Smooth muscle cell (in vitro differentiated cells): Measurements from ENCODE around the gene OR10A2. TPM values are rescaled to one million over a fixed set of nuclear protein-coding genes. Genes with fewer than 3 reads are reported as not detected.
"Not testable (repeated sequence)": the region's sequence is repeated elsewhere in the genome, so short reads cannot be mapped to it uniquely, and the experiment has no call there.

Source experiments
- DNase-seq: peaks from one replicate; lab custom pipeline; 2025; ENCODE audit not compliant: unreplicated experiment; lab: John Stamatoyannopoulos, UW
- H2AFZ ChIP-seq: fragments of 200-600 bp; sonication (generic); 2 replicates; pipeline ENCODE4 v1.6.0; 2016; ENCODE audit warnings: antibody characterized with exemption, low read depth, mild to moderate bottlenecking
- H3F3A ChIP-seq: fragments of 200-600 bp; sonication (generic); 2 replicates; pipeline ENCODE4 v1.6.0; 2017; ENCODE audit warnings: antibody characterized with exemption, low read depth
- H3K27ac ChIP-seq: fragments of 200-600 bp; sonication (generic); 2 replicates; pipeline ENCODE4 v1.5.1; 2016; ENCODE audit warnings: low read depth, mild to moderate bottlenecking
- H3K27me3 ChIP-seq: fragments of 200-600 bp; sonication (generic); 2 replicates; pipeline ENCODE4 v1.6.1; 2016; ENCODE audit warnings: low read depth, mild to moderate bottlenecking
- H3K36me3 ChIP-seq: fragments of 200-600 bp; sonication (generic); 2 replicates; pipeline ENCODE4 v1.5.1; 2016; ENCODE audit warnings: low read depth
- H3K4me1 ChIP-seq: fragments of 200-600 bp; sonication (generic); 2 replicates; pipeline ENCODE4 v1.5.1; 2016; ENCODE audit warnings: low read depth
- H3K4me2 ChIP-seq: fragments of 200-600 bp; sonication (generic); 2 replicates; pipeline ENCODE4 v1.6.0; 2016; ENCODE audit warnings: mild to moderate bottlenecking
- H3K4me3 ChIP-seq: fragments of 200-600 bp; sonication (generic); 2 replicates; pipeline ENCODE4 v1.5.1; 2016; ENCODE audit warnings: mild to moderate bottlenecking
- H3K79me2 ChIP-seq: fragments of 200-600 bp; sonication (generic); 2 replicates; pipeline ENCODE4 v1.6.0; 2016; ENCODE audit warnings: low read depth, mild to moderate bottlenecking
- H3K9ac ChIP-seq: fragments of 200-600 bp; sonication (generic); 2 replicates; pipeline ENCODE4 v1.6.0; 2016; ENCODE audit warnings: low read depth
- H3K9me3 ChIP-seq: fragments of 200-600 bp; sonication (generic); replicated peaks from 2 replicates; pipeline ENCODE4 v1.5.1; 2016; ENCODE audit warnings: low read depth
- H4K20me1 ChIP-seq: fragments of 200-600 bp; sonication (generic); 2 replicates; pipeline ENCODE4 v1.6.0; 2016; ENCODE audit warnings: low read depth
- CTCF ChIP-seq: fragments of 200-600 bp; sonication (generic); IDR thresholded peaks from 2 replicates; pipeline ENCODE4 v1.5.1; 2017; ENCODE audit warnings: borderline replicate concordance, mild to moderate bottlenecking, antibody characterized with exemption; ENCODE audit not compliant: insufficient read depth, poor library complexity, severe bottlenecking
- WGBS: methylation state at CpG from one replicate; pipeline ENCODE4 v1.1.7; 2016; ENCODE audit warnings: low lambda C conversion rate; 5-methylcytosine and 5-hydroxymethylcytosine counted together
- polyA plus RNA-seq: library from polyadenylated mRNA; unstranded; fragments of >200 nt; fragmentation: Nextera tagmentation; extraction: Ambion mirVana; gene quantifications from 2 replicates; pipeline ENCODE4 v1.2.1, GENCODE V29; 2016
- total RNA-seq: library from RNA; depleted of rRNA; stranded (reverse); fragments of >200 nt; gene quantifications from 2 replicates; pipeline ENCODE4 v1.2.3, GENCODE V29; 2014

OR10A2 gene
- total and polyA plus RNA-seq, 2 experiments from 2014 or later: not detected

GRCh38 chr11:6895010-6895409 is 32.2 kb downstream of the OR10A2 start:
- no peak overlapping the region for H3K4me3 ChIP-seq
- H3F3A ChIP-seq: no peaks in the 10 kb centered on the region
- no peak overlapping the region for H3K9ac ChIP-seq
- H3K27ac ChIP-seq: no peak overlapping the region
- no peaks in the 10 kb centered on the region for H3K36me3 ChIP-seq
- no peaks in the 10 kb centered on the region for H3K9me3 ChIP-seq
- H3K27me3 ChIP-seq: no peaks in the 10 kb centered on the region
- no peak for DNase-seq
- TF ChIP-seq CTCF: no peak
- no peaks in the 10 kb centered on the region for H3K79me2 ChIP-seq
- no peaks in the 10 kb centered on the region for H3K4me1 ChIP-seq
- H4K20me1 ChIP-seq: no peaks in the 10 kb centered on the region
- H3K4me2 ChIP-seq: no peak overlapping the region
- no peak overlapping the region for H2AFZ ChIP-seq

- no peaks in the 10 kb centered on the region for H3F3A ChIP-seq
Measured at GRCh38 chr11:6898911-6899310, 36.1 kb downstream of the OR10A2 start.

GRCh38 chr11:6900327-6900999 is 37.6 kb downstream of the OR10A2 start:
- Histone ChIP-seq H3K9ac (no peak overlapping the region), H3K36me3 (no peaks in the 10 kb centered on the region), H3K79me2 (no peaks in the 10 kb centered on the region), H4K20me1 (no peaks in the 10 kb centered on the region), H3K4me1 (no peaks in the 10 kb centered on the region), H3K9me3 (no peaks in the 10 kb centered on the region), H2AFZ (no peak overlapping the region), H3K4me3 (no peak overlapping the region), H3K27me3 (no peaks in the 10 kb centered on the region), H3K27ac (no peak overlapping the region), H3K4me2 (no peak overlapping the region), H3F3A (no peaks in the 10 kb centered on the region)
- WGBS: 85% methylated on average over 2 of the region's 2 CpGs
- no peak for TF ChIP-seq CTCF
- no peak for DNase-seq

More at GRCh38 chr11:6898911-6899310, 36.1 kb downstream of the OR10A2 start:
- no peak overlapping the region for H3K4me2 ChIP-seq
- no peaks in the 10 kb centered on the region for H3K79me2 ChIP-seq
- 86% methylated on average over 1 of the region's 1 CpG for WGBS
- H4K20me1 ChIP-seq: no peaks in the 10 kb centered on the region
- H3K4me3 ChIP-seq: no peak overlapping the region
- H3K4me1 ChIP-seq: no peaks in the 10 kb centered on the region
- no peaks in the 10 kb centered on the region for H3K27me3 ChIP-seq
- H3K9ac ChIP-seq: no peak overlapping the region
- no peaks in the 10 kb centered on the region for H3K9me3 ChIP-seq
- TF ChIP-seq CTCF: no peak
- H2AFZ ChIP-seq: no peak overlapping the region
- H3K27ac ChIP-seq: no peak overlapping the region
- no peaks in the 10 kb centered on the region for H3K36me3 ChIP-seq
- DNase-seq: no peak

GRCh38 chr11:6904804-6905203 is 41.9 kb downstream of the OR10A2 start:
- 83% methylated on average over 13 of the region's 13 CpGs for WGBS
- not testable (repeated sequence) for DNase-seq, H3K36me3 ChIP-seq, H4K20me1 ChIP-seq, H3K4me1 ChIP-seq, H3K4me2 ChIP-seq, H3F3A ChIP-seq, H3K27ac ChIP-seq, H3K9me3 ChIP-seq, H2AFZ ChIP-seq, H3K9ac ChIP-seq, H3K79me2 ChIP-seq, H3K27me3 ChIP-seq, H3K4me3 ChIP-seq
